Sigmoid colon (tissue), 7 donors: ENCODE results near the gene METAP1D. TPM values are rescaled to one million over a fixed set of nuclear protein-coding genes. Genes with fewer than 3 reads are reported as not detected.

Experiments
- DNase-seq: peaks from one replicate; pipeline ENCODE4 v3.0.0-alpha.2; 2019
- H3K27ac ChIP-seq, 4 donors: fragments of 200-600 bp; sonication (generic); one replicate each; pipeline ENCODE4 v1.5.1; 2016 to 2019; ENCODE audit warnings: mild to moderate bottlenecking in 1 of 4
- H3K27me3 ChIP-seq, 3 donors: fragments of 200-600 bp; sonication (generic); one replicate each; pipeline ENCODE4 v1.5.1; 2019; ENCODE audit warnings: mild to moderate bottlenecking in 1 of 3
- H3K36me3 ChIP-seq, 4 donors: fragments of 200-600 bp; sonication (generic); one replicate each; pipeline ENCODE4 v1.5.1; 2016 to 2019
- H3K4me1 ChIP-seq, 4 donors: fragments of 200-600 bp; sonication (generic); one replicate each; pipeline ENCODE4 v1.5.1; 2017 to 2019
- H3K4me3 ChIP-seq, 4 donors: fragments of 200-600 bp; sonication (generic); one replicate each; pipeline ENCODE4 v1.5.1; 2017 to 2019; ENCODE audit warnings: mild to moderate bottlenecking in 2 of 4, moderate library complexity in 1 of 4
- H3K9me3 ChIP-seq, 4 donors: fragments of 200-600 bp in 3 of 4; sonication (generic) in 3 of 4; one replicate each; pipeline versions ENCODE4 v1.5.1 to v1.6.1; 2013 to 2019
- CTCF ChIP-seq, 4 experiments: fragments of 450-650 bp in 3 of 4; fragments of 200-600 bp in 1 of 4; IDR thresholded peaks; one replicate each; pipeline ENCODE4 v1.5.1; 2016 to 2019; ENCODE audit warnings: antibody characterized with exemption in 4 of 4, mild to moderate bottlenecking in 3 of 4, moderate library complexity in 2 of 4
- EP300 ChIP-seq, 4 donors: sonication (generic); formaldehyde crosslinking; IDR thresholded peaks; one replicate each; pipeline ENCODE4 v1.6.1; 2017; ENCODE audit warnings: antibody characterized with exemption in 4 of 4
- POLR2A ChIP-seq, 2 donors: fragments of 450-650 bp; IDR thresholded peaks; one replicate each; pipeline ENCODE4 v1.6.1; 2016; ENCODE audit warnings: antibody characterized with exemption in 2 of 2, mild to moderate bottlenecking in 2 of 2, moderate library complexity in 2 of 2
- POLR2AphosphoS5 ChIP-seq, 4 donors: sonication (generic); formaldehyde crosslinking; IDR thresholded peaks; one replicate each; pipeline ENCODE4 v1.6.1; 2017; ENCODE audit warnings: antibody characterized with exemption in 4 of 4
- WGBS, 2 donors: extraction: QIAGEN DNeasy Blood & Tissue Kit; methylation state at CpG; one replicate each; pipeline ENCODE4 v1.1.7; 2013; 5-methylcytosine and 5-hydroxymethylcytosine counted together
- intact Hi-C: fragments of 100-400 bp; cut with DNase I; formaldehyde crosslinking; loops from one replicate; pipeline ENCODE4 v1.15.1; 2023
- polyA plus RNA-seq, 3 donors: library from polyadenylated mRNA; stranded (reverse); fragments of 200-250 nt; gene quantifications; one replicate each; pipeline ENCODE4 v1.2.3, GENCODE V29; 2013
- total RNA-seq, 4 donors: library from RNA; depleted of rRNA; stranded (reverse); fragments of >200 nt; gene quantifications; one replicate each; pipeline ENCODE4 v1.1.0, GENCODE V29; 2016
- donor health status: healthy with polysubstance abuse.
- donor health status: Bipolar disorder and iron deficiency.
- donor health status: healthy.

Gene METAP1D
- total and polyA plus RNA-seq, 7 donors: 0.60 to 14.4 (median 7.8) TPM

GRCh38 chr2:172102391-172103359 is 102.9 kb downstream of the METAP1D start, which contains the start of gene DLX2:
DLX2 (minus strand) TSS chr2:172102900; CDS start chr2:172102538, 362 bp downstream.
- intact Hi-C loops: loop anchor here (5.0 kb wide), 3 partner anchors 105 to 455 kb away; partner anchors contain the start of genes DYNC1I2, METAP1D and PDK1
- TF ChIP-seq POLR2A (IDR thresholded peaks at IDR 0.05): no peak
- no peak for TF ChIP-seq CTCF (IDR thresholded peaks at IDR 0.05)
- peak in 1 of 4 donors; percentile 55 for TF ChIP-seq POLR2AphosphoS5 (IDR thresholded peaks at IDR 0.05)
- no peak for TF ChIP-seq EP300 (IDR thresholded peaks at IDR 0.05)
- no peaks in the 10 kb centered on the region for H3K36me3 ChIP-seq
- peak within 1 kb of the TSS; percentile 9 to 51 (median 41) for H3K4me3 ChIP-seq
- no peaks in the 10 kb centered on the region for H3K9me3 ChIP-seq
- H3K27ac ChIP-seq: no peak within 1 kb of the TSS
- peak; percentile 82 for DNase-seq
- 0 to 1% methylated on average over 74 of the region's 74 CpGs for WGBS, 2 donors
- peaks cover 83 to 100% (median 99%) of the 10 kb centered on the region in 3 donors for H3K27me3 ChIP-seq
- peaks cover 0 to 72% (median 65%) of the 10 kb centered on the region in 4 donors for H3K4me1 ChIP-seq

- Histone ChIP-seq H3K4me1 (peaks cover 0 to 70% (median 68%) of the 10 kb centered on the region in 4 donors), H3K27me3 (peaks cover 83 to 100% (median 99%) of the 10 kb centered on the region in 3 donors), H3K27ac (no peak overlapping the region), H3K36me3 (no peaks in the 10 kb centered on the region), H3K9me3 (no peaks in the 10 kb centered on the region), H3K4me3 (peak overlapping the region in 1 of 4 donors; percentile 51)
- peak; percentile 77 for DNase-seq
- 1 to 2% methylated on average over 25 of the region's 25 CpGs for WGBS, 2 donors
- TF ChIP-seq POLR2A (IDR thresholded peaks at IDR 0.05): no peak
- no peak for TF ChIP-seq POLR2AphosphoS5 (IDR thresholded peaks at IDR 0.05)
- TF ChIP-seq EP300 (IDR thresholded peaks at IDR 0.05): no peak
- peak; percentile 17 to 72 (median 58) for TF ChIP-seq CTCF (IDR thresholded peaks at IDR 0.05)
- intact Hi-C loops: loop anchor here (5.0 kb wide), 3 partner anchors 106 to 454 kb away; partner anchors contain the start of genes DYNC1I2, METAP1D and PDK1
These were observed 103.9 kb downstream of the METAP1D start for GRCh38 chr2:172103471-172104272.

- Histone ChIP-seq H3K27me3 (peaks cover 66 to 100% (median 91%) of the 10 kb centered on the region in 3 donors), H3K9me3 (no peaks in the 10 kb centered on the region), H3K27ac (no peak overlapping the region), H3K4me3 (no peak overlapping the region), H3K36me3 (no peaks in the 10 kb centered on the region), H3K4me1 (peaks cover 0 to 52% (median 48%) of the 10 kb centered on the region in 4 donors)
- 11 to 14% methylated on average over 23 of the region's 23 CpGs for WGBS, 2 donors
- intact Hi-C loops: loop anchor here (5.0 kb wide), 1 partner anchor 513 kb away; no protein-coding TSS in a partner anchor
- TF ChIP-seq CTCF (IDR thresholded peaks at IDR 0.05) (no peak), EP300 (IDR thresholded peaks at IDR 0.05) (no peak), POLR2AphosphoS5 (IDR thresholded peaks at IDR 0.05) (no peak), POLR2A (IDR thresholded peaks at IDR 0.05) (no peak)
- no peak for DNase-seq
These were observed 105.8 kb downstream of the METAP1D start for GRCh38 chr2:172105471-172106107.
